Lower leg skin (tissue), 3 donors: Measurements from ENCODE around the gene PTPRN2.

ENCODE experiments used
- CTCF ChIP-seq, 3 donors: fragments of 450-650 bp; IDR thresholded peaks; one replicate each; pipeline ENCODE4 v1.5.1; 2016; ENCODE audit warnings: antibody characterized with exemption in 3 of 3, mild to moderate bottlenecking in 3 of 3, moderate library complexity in 2 of 3
- POLR2A ChIP-seq, 2 donors: fragments of 450-650 bp; IDR thresholded peaks; one replicate each; pipeline ENCODE4 v1.6.1; 2016 to 2017; ENCODE audit warnings: antibody characterized with exemption in 2 of 2, mild to moderate bottlenecking in 1 of 2, moderate library complexity in 1 of 2

DNA sequence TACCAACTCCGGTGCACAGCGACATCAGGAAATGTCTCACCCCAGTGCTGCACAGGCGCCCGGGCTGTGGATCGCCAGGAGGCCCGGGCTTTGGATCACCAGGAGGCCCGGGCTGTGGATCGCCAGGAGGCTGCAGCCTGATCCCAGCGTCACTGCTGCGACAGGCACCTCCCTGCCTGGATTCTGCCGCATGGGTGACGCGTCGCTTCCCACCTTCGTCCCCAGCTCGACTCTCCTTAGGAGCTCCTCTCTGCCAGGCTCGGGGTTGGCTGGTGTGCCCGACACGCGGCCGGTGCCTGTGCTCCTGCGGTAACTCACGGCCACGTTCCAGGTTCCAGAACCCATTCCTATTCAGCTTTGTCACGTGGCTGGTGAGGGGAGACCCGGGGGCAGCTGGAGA lies 993.3 kb downstream of the PTPRN2 start:
- TF ChIP-seq CTCF (IDR thresholded peaks at IDR 0.05) = no peak
- no peak for TF ChIP-seq POLR2A (IDR thresholded peaks at IDR 0.05)
